ENCODE measurements around the gene CAV1.

CAV1 gene

DNA sequence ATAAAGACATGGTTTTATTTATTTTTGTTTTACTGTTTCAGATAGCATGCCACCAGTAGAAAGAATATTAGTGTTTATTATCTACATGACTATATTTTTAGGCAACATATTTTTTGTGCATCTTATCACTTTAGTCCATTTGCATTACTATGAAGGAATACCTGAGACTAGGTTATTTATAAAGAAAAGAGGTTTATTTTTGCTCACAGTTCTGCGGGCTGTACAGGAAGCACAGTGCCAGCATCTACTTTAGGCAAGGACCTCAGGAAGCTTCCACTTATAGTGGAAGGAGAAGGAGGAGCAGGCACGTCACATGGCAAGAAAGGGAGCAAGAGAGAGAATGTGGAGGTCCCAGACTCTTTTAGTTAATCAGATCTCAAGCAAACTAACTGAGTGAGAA is 19.6 kb upstream of the CAV1 start:
- DNase-seq, result no peak

DNA sequence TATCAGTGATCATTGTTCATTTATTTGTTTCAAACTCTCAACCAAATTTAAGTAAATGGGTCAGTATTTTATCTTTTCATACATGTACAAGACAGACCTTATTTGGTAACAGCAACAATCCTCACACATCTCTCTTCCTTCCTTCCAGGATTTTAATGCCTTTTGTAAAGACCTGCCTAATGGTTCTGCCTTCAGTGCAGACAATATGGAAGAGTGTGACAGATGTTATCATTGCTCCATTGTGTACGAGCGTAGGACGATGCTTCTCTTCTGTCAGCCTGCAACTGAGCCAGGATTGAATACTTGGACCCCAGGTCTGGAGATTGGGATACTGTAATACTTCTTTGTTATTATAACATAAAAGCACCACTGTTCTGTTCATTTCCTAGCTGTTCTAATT is 19.0 kb upstream of the CAV1 start:
- no peak for DNase-seq

DNA sequence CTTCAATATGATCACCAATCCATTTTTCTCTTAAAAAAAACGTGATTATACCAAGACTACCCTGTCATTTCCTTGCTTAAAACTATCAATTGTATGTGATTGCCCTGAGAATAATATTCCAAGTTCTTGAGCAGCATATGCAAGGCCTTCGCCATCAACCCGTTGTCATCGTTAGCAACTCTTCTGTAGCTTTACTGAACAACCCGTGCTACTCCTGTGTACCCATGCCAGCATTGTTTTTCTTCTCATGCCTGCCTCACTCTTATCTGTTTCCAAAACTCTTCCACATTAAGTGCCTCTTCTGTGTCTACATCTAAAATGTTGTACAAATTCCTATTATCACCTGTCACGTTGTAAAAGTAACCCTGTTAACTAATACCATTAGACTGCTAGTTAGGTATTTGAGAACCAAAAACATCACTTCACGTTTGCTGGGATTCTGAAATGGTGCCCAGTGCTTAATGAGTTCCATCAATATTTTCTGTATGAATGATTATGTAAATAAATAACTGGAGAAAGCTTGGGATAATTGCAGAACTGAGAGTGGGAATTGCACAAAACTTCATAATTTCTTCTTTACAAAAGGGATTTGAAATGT is 14.8 kb upstream of the CAV1 start:
- no peak for DNase-seq

DNA sequence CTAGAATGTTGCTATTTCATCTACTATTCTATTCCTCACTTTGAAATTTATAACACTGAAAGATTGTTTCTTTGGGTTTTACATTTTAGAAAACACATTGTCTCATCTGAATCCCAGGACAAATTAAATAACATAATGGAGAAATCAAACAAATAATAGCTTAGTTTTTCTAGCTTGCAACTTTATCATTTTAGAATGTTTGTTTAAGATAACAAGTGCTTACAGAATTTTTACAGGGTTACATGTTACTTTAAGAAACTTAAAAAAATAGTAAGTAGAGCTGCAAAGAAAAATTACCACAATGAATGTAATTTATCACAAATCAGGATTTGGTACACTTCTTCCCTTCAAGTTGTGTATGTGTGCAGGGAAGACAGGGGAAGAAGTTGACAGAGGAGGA is 14.0 kb upstream of the CAV1 start:
- no peak for DNase-seq

DNA sequence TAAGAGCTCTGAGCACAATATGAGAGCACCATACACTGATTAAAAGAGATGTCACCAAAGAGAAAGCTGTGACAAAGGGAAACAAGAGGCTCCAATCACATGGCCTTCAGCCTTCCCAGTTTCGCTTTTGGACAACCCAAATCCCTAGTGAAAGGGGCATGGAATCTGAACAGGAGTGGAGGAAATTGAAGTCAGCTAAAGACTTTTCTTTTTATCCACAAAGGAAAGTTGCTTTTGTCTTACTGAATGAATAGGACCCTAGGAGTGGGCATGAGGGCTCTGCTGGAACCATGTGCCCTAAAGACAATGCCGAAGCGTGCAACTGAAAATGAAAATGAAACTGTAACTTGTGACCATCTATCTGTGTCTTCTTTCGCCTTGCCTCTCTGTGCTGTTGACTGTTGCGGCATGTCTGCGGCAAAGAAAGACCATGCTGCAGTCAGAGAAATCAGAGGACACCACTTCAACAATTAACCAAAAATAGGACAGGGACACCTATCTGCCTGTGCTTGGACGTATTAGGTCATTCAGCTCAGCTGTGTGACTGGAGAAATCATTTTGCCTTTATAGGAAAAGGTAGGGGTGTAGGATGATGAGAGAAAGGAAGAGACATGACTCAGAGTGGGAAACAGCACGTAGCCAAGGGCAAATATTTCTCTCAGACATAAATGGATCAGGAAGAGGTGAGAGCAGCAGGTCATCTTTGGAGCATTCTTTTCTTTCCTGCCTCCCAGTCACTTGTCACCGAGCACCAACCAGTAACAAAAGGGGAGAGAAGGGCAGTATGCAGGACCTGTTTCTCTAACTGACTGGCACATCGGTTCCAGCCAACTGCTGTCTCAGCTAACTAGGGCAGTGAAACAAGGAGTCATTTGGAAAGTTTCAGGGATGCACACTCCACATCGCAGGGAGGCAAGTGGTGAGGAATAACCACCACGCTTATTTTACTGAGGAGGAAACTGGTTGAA is 13.0 kb upstream of the CAV1 start:
- DNase-seq, result no peak

DNA sequence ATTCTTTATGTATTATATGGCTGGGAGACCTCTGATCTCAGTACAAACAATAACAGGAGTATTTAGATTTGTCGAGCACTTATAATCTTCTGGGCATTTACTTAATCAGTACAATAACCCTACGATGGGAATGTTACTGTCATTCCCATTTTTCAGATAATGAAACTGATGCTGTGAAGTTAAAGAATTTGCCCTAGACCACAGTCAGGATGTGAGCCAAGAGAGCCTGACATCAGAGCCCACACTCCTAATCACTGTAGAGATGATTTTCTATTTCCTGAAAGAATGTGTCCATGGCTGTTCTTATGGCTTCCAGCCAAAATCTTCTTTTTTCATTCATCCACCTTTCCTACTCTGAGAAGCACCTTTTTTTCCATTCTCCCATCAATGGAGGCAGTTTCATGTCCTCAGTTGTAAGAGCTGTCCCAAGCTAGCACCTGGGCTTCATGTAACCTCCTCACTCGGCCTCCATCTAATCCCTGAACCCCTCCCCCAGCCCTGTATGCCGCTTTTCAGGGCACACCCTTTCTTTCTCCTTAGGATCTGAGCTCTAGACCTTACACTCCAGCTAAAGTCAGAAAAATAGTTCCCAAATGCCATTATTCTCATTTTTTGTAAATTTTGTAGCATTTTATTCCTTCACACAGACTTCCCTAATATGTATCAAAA is 12.2 kb upstream of the CAV1 start:
- no peak for DNase-seq

DNA sequence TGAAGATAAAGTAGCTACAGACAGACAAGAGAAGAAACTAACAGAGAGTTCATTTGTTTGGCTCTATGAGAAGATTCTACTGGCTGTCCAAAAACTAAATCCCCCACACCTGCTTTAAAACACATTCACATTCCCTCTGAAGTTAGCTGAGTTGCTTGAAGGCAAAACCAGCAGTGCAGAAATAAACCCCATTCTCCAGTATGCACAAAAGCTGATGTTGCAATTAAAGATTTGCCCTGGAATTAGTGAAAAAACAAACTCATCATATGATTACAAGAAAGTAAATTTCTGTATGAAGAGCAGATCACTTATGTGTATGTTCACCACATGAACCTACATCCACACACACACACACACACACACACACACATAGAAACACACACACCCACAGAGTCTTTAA is 9.3 kb upstream of the CAV1 start:
- DNase-seq, result no peak

DNA sequence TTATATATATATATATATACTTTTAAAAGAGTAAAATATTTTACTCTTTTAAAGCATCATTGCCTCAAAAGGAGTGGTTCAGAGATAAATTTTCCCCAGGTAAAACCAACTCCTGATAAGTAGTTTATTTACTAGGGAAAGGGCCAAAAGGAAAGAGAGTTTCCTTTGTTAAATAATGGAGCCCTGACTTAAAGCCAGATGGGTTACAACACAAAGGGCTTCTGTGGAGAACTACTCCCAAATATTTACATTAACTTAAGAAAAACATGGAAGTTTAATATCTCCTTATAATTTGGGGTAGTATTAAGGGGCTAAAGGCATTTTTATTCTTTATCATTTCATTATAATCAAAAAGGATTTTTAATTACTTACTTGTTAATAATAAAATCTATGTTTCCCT is 8.5 kb upstream of the CAV1 start:
- DNase-seq, result no peak

DNA sequence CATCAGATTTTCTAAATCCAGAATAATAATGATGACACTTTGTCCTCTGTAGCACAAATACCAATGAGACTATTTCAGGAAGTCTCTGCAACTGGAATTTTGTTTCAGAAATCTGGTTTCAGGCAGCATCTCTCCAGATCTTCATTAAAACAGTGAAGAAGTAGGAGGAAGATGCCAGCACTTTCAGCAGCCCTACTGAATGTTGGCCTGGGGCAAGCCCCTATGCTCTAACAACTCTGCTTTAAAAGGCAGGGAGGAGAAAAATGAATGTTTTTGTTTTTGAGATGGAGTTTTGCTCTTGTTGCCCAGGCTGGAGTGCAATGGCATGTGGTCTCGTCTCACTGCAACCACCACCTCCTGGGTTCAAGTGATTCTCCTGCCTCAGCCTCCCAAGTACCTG is 7.2 kb upstream of the CAV1 start:
- DNase-seq, result no peak

DNA sequence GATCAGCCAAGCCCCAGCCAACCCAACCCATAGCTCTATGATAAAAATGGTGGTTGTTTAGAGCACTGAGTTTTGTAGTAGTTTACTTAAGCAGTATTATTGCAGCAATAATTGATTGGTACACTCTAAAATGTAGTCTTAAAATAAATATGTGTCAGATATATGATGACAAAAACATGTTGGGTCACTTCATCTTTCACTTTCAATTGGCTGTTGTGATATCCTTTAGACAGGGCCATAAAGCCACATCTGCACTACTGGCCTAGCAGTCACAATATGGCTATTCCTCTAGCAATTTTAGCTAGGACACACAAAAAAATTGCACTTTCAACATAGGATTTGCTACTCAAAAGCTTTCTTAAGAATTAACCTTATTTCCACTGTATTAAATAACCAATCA is 5.9 kb upstream of the CAV1 start:
- no peak for DNase-seq

DNA sequence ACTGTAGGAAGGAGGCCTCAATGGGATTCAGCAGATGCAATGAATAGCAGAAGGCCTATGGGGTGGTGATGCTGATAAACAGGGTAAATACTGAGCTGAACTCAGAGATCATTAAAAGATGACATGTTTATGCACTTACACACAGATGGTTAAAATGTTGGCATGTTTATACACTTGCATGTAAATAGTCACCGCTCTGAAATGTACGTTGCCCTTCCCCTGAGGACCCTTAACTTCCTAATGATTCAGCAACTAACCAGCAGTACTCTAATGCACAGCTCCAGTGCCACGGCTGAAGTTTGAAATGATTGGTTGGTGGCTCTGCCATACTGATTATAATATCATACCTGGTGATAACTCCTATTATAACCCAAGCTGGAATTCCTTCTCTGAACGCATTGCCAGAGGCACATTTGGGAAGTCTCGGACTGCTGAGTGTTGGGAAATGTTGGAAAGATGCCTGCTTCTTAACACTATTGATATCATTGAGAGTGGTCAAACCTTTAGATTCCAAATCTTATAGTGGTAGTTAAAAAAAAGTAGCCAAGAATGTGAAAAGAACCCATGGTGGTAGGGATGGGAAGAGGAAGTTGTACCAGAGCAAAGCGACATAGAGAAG is 3.7 kb upstream of the CAV1 start:
- no peak for DNase-seq

DNA sequence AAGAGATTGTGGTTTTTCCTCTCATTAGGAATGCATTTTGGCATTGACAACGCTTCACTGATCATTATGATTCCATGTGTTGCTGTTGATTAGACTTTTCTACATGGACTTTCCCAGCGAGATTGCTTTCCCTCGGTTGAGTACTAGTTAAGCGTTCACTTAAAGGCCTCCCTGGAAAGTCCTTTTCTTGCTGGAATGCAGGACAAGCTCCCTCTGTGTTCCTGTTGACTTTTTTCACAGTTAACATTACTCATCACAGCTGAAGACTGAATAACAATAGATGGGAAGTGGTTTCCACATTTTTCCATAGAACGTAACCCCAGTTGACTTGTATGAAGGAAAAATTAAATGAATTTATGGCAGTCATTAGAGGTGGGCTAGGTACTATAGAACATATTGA is 2.6 kb upstream of the CAV1 start:
- DNase-seq, result no peak

DNA sequence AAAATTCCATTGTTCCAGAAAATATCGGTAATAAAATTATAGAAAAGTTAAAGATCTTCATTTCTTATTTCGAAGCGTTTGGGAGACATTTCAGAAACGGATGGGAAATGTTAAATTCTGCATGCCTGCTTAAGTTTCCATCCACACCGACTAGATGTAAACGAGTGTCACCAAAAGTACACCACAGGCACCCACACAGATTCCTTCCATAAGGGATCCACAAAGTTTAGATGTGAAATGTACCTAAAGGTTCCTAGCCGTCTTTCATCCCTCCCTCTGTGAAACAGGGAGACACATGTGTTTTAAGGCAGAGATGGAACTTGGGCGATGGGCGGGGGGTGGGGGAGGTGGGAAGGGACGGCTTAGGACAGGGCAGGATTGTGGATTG is 621 bp upstream of the CAV1 start:
- no peak for DNase-seq

DNA sequence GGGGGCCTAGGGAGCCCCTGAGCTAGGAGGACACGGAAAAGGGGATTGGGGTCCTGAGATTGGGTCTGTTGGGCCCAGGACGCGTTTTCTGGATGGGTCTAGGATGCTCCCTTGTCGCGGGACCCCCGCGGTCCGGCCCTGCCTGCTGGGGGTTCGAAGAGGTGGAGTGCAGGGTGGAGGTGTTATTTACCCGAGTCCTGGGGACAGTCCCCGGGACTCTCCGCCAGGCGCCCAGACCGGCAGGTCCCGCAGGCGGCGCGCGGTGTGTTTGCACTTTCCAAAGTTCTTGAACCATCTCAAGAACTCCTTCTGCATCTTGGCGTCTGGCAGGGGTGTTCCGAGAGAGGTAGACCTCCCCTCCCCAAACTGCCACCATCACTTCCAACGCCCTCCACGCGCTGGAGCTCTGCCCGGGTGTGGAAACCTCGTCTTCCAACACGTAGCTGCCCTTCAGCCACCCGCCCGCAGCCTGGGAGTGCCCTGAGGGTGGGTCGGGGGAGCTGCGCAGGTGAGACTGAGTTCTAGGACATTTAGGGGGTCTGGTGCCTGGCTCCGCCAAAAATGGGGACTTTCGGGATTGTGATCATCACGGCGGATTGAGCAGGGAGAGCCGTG is 569 bp downstream of the CAV1 start:
- peak; percentile 10 for DNase-seq

DNA sequence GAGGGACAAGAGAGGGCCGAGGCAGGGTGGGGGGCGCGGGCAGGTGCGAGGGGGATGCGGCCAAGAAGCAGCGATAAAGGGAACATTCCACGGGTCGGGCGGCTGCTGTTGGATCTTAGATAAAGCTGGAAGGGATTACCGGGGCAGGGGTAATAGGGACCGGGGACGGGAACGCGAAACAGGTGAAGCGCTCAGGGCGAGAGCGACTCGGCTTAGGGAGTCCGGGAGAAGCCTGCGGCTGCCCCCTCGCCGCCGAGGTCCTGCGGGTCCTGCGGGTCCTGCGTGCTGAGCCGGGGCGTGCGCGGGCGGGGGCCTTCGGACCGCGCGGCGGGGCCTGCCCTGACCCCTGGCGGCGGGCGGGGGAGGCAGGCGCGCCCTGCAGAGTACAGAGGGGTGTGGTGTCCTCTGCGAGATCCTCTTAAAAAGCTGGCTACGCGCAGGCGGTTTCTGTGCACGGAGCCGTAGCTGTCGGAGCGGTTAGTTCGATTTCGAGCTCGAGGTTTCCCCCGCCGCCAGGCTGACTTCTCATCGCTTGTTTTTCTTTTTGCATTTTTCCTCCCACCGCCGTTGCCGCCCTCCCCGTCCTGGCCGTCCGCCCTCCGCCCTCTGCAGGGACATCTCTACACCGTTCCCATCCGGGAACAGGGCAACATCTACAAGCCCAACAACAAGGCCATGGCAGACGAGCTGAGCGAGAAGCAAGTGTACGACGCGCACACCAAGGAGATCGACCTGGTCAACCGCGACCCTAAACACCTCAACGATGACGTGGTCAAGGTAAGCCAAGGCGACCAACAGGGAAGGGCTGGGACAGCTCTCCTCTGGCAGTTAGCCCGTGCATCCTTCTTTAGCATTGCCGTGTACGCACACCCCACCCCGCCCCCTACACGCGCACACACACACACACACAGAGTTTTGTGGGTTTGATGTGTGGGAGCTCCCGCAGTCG is 1.4 kb downstream of the CAV1 start:
- peak; percentile 61 for DNase-seq

DNA sequence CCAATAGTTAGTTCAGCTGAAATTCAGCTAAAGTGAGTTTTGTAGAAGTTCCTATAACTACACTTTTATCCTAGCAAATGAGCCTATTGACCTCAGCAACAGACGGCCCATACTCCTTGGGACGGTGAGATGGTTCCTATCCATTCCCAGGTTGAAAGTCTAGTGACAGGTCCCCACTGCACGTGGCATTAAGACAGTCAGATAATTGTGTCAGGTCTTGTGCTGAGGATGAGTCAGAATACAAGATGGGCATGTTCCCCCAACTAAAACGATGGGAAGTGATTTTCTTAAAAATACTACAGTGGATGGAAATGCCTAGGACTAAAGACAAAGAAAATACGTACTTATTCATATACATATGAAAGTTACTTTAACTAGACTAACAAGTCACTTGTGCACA is 2.1 kb downstream of the CAV1 start:
- DNase-seq, result no peak

DNA sequence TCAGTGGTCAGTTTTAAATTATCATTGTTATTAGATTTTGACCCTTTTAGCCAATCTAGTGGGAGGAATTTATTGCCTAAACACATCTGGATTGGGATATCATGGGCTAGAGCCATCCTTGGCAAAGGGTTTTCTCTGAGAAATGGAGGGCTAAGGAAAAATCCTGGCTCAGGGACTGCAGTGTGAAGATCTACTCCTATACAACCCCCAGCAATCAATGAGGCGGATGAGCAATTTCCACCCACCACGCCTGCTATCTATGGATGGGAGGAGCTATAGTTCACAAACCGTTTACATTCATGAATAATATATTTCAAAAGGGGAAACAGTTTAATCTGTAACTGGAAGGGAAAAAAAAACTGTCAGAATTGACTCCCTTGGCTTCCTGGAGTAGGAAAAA is 2.7 kb downstream of the CAV1 start:
- no peak for DNase-seq

DNA sequence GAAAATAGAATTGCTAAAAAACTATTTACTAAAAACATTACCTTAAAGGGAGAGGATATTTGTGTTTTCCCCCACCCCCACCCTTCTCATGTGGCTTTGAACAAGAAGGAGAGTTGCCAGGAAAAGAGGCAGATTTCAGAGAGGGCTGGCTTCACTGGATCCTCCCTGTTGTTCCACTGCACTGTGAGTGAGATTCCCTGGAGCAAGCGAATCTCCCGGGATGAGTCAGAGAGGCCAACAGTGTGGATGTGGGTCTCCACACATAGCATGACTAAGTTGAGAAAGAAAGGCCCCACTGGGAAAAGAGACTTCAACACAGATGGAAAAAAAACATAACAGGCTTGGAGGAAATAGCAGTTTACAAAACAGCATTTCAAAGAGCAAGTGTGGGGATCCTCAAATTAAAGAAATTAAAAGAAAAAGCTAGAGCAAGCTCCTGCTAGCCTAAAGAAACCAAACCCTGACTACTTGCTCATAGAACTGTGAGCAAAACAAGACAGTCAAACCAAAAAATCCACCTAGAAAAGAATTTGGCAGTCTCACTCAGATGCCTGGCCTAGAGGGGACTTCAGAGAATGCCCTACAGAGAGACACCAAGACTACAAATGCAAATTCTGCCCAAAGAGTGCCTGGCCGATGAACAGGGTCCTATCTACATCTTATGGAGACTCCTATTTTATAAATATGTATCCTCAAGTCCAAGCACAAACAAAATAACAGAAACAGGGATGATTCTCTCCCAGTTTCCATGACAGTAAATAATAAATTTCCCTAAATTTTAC is 3.4 kb downstream of the CAV1 start:
- DNase-seq, result no peak

DNA sequence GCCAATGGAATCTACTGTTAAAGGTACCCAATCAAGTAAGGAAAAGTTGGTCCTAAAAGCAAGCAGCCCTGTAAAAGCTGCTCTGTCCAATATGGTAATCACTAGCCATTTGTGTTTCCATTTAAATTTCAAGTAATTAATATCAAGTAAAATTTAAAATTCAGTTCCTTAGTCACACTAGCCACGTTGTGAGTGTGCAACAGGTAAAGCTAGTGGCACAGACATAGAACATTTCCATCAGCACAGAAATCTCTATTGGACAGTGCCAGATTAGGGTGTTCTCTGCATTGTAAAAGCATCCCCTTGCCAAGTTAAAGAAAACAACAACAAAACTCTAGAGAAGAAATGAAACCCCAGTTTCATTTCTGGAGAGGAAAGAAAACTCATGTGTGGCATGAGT is 4.4 kb downstream of the CAV1 start:
- DNase-seq, result no peak

DNA sequence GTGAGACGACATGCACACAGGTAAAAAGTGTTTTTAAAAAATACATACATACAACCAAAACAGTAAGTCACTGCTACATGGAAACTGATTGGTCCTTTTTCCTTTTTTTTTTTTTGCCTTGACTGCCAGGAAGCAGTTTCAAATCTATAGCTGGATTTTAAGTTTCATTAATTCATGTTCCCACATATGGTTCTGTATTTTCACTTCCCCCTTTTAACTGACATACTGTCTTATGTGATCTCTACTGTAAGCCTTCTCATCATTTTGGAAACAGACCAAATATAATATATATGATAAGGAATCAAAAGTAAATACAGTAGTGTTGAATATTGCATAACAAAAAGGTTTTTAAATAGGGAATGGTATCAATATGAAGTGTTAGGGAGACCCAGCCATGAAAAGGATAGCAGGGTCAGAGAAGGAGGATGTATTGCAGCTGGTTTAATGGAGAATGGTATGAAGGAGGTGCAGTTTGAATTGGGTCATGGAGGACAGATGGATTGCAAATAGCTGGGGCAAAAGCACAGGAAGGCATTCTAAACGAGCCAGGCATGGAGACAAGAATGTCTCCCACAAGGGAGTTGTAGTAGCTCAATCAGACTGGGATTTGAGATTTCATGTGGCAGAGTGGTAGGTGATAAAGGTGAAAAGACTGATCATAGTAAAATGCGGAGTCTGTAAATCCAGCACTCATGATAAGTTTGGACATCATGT is 5.4 kb downstream of the CAV1 start:
- no peak for DNase-seq

All from CD4-positive, alpha-beta T cell treated with Interleukin-6 for 4 hours (primary cell).